H1 (cell line): ENCODE results near the gene PRTG. TPM values are rescaled to one million over a fixed set of nuclear protein-coding genes. Genes with fewer than 3 reads are reported as not detected.

Source experiments
- CTCF ChIA-PET: fragments of 300-600 bp; sonication (Branson Sonifier 250); formaldehyde crosslinking; loops from one replicate; lab custom pipeline; 2021; ENCODE audit not compliant: partially characterized antibody; lab: Charles Lee
- POLR2A ChIA-PET: fragments of 300-600 bp; sonication (Branson Sonifier 250); formaldehyde crosslinking; loops from one replicate; lab custom pipeline; 2021; ENCODE audit warnings: inconsistent platforms; ENCODE audit not compliant: partially characterized antibody; lab: Charles Lee
- DNase-seq, 2 experiments: peaks; one replicate each; pipeline versions ENCODE4 v3.0.0 to v3.0.0-alpha.2; 2010 to 2022; ENCODE audit warnings: low spot score in 2 of 2, low read depth in 1 of 2, mixed read lengths in 1 of 2
- FAIRE-seq: peaks from 2 replicates; lab custom pipeline; 2011; peaks lifted over from hg19 to GRCh38; lab: Jason Lieb, UNC
- H2AFZ ChIP-seq: 2 replicates; pipeline ENCODE4 v1.8.1; 2012; ENCODE audit warnings: low read length, inconsistent platforms
- H2AK5ac ChIP-seq: 2 replicates; pipeline ENCODE4 v1.6.1; 2013; ENCODE audit warnings: low read depth, low read length
- H2BK120ac ChIP-seq: replicated peaks from 2 replicates; pipeline ENCODE3; 2013; ENCODE audit warnings: low read depth, low read length, inconsistent platforms
- H2BK12ac ChIP-seq: 2 replicates; pipeline ENCODE4 v1.6.1; 2013; ENCODE audit warnings: low read depth, low read length
- H2BK15ac ChIP-seq: 2 replicates; pipeline ENCODE4 v1.6.1; 2013; ENCODE audit warnings: low read length
- H2BK20ac ChIP-seq: 2 replicates; pipeline ENCODE4 v1.6.1; 2013; ENCODE audit warnings: low read length
- H2BK5ac ChIP-seq: 2 replicates; pipeline ENCODE4 v1.6.1; 2013; ENCODE audit warnings: low read depth, low read length
- H3K14ac ChIP-seq: 2 replicates; pipeline ENCODE4 v1.6.1; 2013; ENCODE audit warnings: inconsistent platforms; ENCODE audit not compliant: insufficient read length
- H3K18ac ChIP-seq: 2 replicates; pipeline ENCODE4 v1.6.1; 2013; ENCODE audit warnings: low read length; ENCODE audit errors: extremely low read depth
- H3K23ac ChIP-seq: 2 replicates; pipeline ENCODE4 v1.6.1; 2013; ENCODE audit warnings: inconsistent platforms; ENCODE audit not compliant: insufficient read length
- H3K23me2 ChIP-seq: 2 replicates; pipeline ENCODE4 v1.6.1; 2013; ENCODE audit warnings: low read depth, low read length
- H3K27ac ChIP-seq: 2 replicates; pipeline ENCODE4 v1.6.1; 2011; ENCODE audit warnings: low read depth, low read length, inconsistent platforms
- H3K27me3 ChIP-seq, 4 experiments: replicated peaks in 1 of 4; 1 replicate in 1 of 4; 2 replicates in 3 of 4; pipeline versions ENCODE4 v1.6.1 to v1.8.1; 2011 to 2013; ENCODE audit warnings: low read length in 3 of 4, mild to moderate bottlenecking in 3 of 4, inconsistent platforms in 2 of 4, mixed read lengths in 2 of 4, moderate library complexity in 1 of 4; ENCODE audit not compliant: control insufficient read depth in 3 of 4, insufficient read depth in 3 of 4; ENCODE audit errors: extremely low read depth in 1 of 4
- H3K36me3 ChIP-seq, 4 experiments: 2 replicates each; pipeline versions ENCODE4 v1.6.1 to v1.8.1; 2011 to 2013; ENCODE audit warnings: mild to moderate bottlenecking in 4 of 4, low read length in 3 of 4, moderate library complexity in 2 of 4, control low read depth in 1 of 4, inconsistent platforms in 1 of 4; ENCODE audit not compliant: insufficient read depth in 4 of 4, control insufficient read depth in 2 of 4
- H3K4ac ChIP-seq: replicated peaks from 2 replicates; pipeline ENCODE3; 2013; ENCODE audit warnings: low read length, low read depth, mixed read lengths, inconsistent platforms; ENCODE audit not compliant: insufficient read length
- H3K4me1 ChIP-seq, 4 experiments: replicated peaks in 1 of 4; 1 replicate in 1 of 4; 2 replicates in 3 of 4; pipeline versions ENCODE4 v1.6.1 to v1.8.1; 2011 to 2013; ENCODE audit warnings: low read length in 3 of 4, inconsistent platforms in 2 of 4, mixed read lengths in 1 of 4; ENCODE audit not compliant: insufficient read depth in 4 of 4, control insufficient read depth in 3 of 4
- H3K4me2 ChIP-seq, 2 experiments: 2 replicates each; pipeline versions ENCODE4 v1.6.1 to v1.8.1; 2011 to 2013; ENCODE audit warnings: low read depth in 2 of 2, low read length in 2 of 2, control low read depth in 1 of 2, inconsistent platforms in 1 of 2, mild to moderate bottlenecking in 1 of 2; ENCODE audit not compliant: insufficient read depth in 1 of 2
- H3K4me3 ChIP-seq, 4 experiments: fragments of 200-600, 300-600 bp in 1 of 4; sonication (generic), shearing (Covaris generic), sonication (Bioruptor Twin) in 1 of 4; 2 replicates each; pipeline versions ENCODE4 v1.5.1 to v1.8.1; 2011 to 2016; ENCODE audit warnings: low read length in 4 of 4, low read depth in 3 of 4, control low read depth in 2 of 4, inconsistent platforms in 2 of 4, mild to moderate bottlenecking in 2 of 4, mixed read lengths in 1 of 4, moderate library complexity in 1 of 4; ENCODE audit not compliant: insufficient read depth in 2 of 4; ENCODE audit errors: extremely low read depth in 1 of 4
- H3K56ac ChIP-seq: replicated peaks from 2 replicates; pipeline ENCODE3; 2013; ENCODE audit warnings: low read depth, mild to moderate bottlenecking, mixed read lengths, low read length, inconsistent platforms; ENCODE audit not compliant: insufficient read length
- H3K79me1 ChIP-seq: 2 replicates; pipeline ENCODE4 v1.6.1; 2013; ENCODE audit warnings: low read depth, low read length, control low read depth
- H3K79me2 ChIP-seq, 2 experiments: 2 replicates each; pipeline versions ENCODE4 v1.6.1 to v1.8.1; 2012 to 2013; ENCODE audit warnings: low read length in 2 of 2, mild to moderate bottlenecking in 2 of 2, inconsistent platforms in 1 of 2; ENCODE audit not compliant: insufficient read depth in 2 of 2, control insufficient read depth in 1 of 2
- H3K9ac ChIP-seq, 4 experiments: replicated peaks in 1 of 4; 1 replicate in 1 of 4; 2 replicates in 3 of 4; pipeline versions ENCODE4 v1.6.1 to v1.8.1; 2011 to 2013; ENCODE audit warnings: low read depth in 3 of 4, low read length in 3 of 4, control low read depth in 2 of 4, mild to moderate bottlenecking in 2 of 4, moderate library complexity in 2 of 4, inconsistent platforms in 1 of 4; ENCODE audit errors: extremely low read depth in 1 of 4
- H3K9me3 ChIP-seq, 2 experiments: 2 replicates each; pipeline versions ENCODE4 v1.6.1 to v1.8.1; 2012 to 2013; ENCODE audit warnings: mild to moderate bottlenecking in 2 of 2, moderate library complexity in 2 of 2, control low read depth in 1 of 2, inconsistent platforms in 1 of 2, low read depth in 1 of 2, low read length in 1 of 2, mixed read lengths in 1 of 2; ENCODE audit not compliant: insufficient read depth in 2 of 2
- H4K20me1 ChIP-seq, 2 experiments: replicated peaks in 1 of 2; 2 replicates each; pipeline versions ENCODE3 to v1.8.1; 2011 to 2013; ENCODE audit warnings: inconsistent platforms in 2 of 2, low read length in 2 of 2, mild to moderate bottlenecking in 1 of 2; ENCODE audit not compliant: insufficient read depth in 2 of 2, control insufficient read depth in 1 of 2
- H4K5ac ChIP-seq: 2 replicates; pipeline ENCODE4 v1.6.1; 2013; ENCODE audit warnings: low read length, low read depth, mixed read lengths, inconsistent platforms; ENCODE audit not compliant: insufficient read length
- H4K8ac ChIP-seq: 2 replicates; pipeline ENCODE4 v1.8.0; 2013; ENCODE audit warnings: mild to moderate bottlenecking, moderate library complexity, low read length, inconsistent platforms; ENCODE audit not compliant: insufficient read depth; ENCODE audit errors: extremely low read depth
- H4K91ac ChIP-seq: replicated peaks from 2 replicates; pipeline ENCODE3; 2013; ENCODE audit warnings: low read length, mixed read lengths, inconsistent platforms; ENCODE audit not compliant: insufficient read length
- BACH1 ChIP-seq: IDR thresholded peaks from 2 replicates; pipeline ENCODE4 v1.6.1; 2012; ENCODE audit warnings: low read length, improper control_type of control experiment
- RAD21 ChIP-seq, 2 experiments: IDR thresholded peaks in 1 of 2; conservative IDR thresholded peaks in 1 of 2; 2 replicates each; pipeline ENCODE4 v1.6.1; 2011; ENCODE audit warnings: low read depth in 2 of 2, low read length in 2 of 2, improper control_type of control experiment in 1 of 2, inconsistent platforms in 1 of 2, mild to moderate bottlenecking in 1 of 2, moderate library complexity in 1 of 2
- RBBP5 ChIP-seq: IDR thresholded peaks from 2 replicates; pipeline ENCODE4 v1.7.1; 2012; ENCODE audit warnings: low read depth, mild to moderate bottlenecking, inconsistent platforms, low read length, moderate library complexity, borderline replicate concordance
- WGBS, 2 experiments: shearing (Covaris generic) in 1 of 2; methylation state at CpG; one replicate each; pipeline versions ENCODE4 v1.1.6 to v1.1.7; 2013 to 2015; ENCODE audit warnings: low lambda C conversion rate in 2 of 2, mixed read lengths in 2 of 2, inconsistent platforms in 1 of 2, low coverage in 1 of 2, missing lambda C conversion rate in 1 of 2; ENCODE audit not compliant: insufficient replicate concordance in 2 of 2, insufficient coverage in 1 of 2, insufficient read length in 1 of 2; ENCODE audit errors: extremely low coverage in 1 of 2, missing lambda C conversion rate in 1 of 2; 5-methylcytosine and 5-hydroxymethylcytosine counted together
- polyA plus RNA-seq, 7 experiments: library from polyadenylated mRNA; depleted of rRNA in 3 of 7; stranded (reverse) in 5 of 7; unstranded in 2 of 7; fragments of >200 nt in 5 of 7; fragments of 200-250 nt in 2 of 7; gene quantifications; 1 replicate in 5 of 7; 2 replicates in 1 of 7; 4 replicates in 1 of 7; pipeline versions ENCODE4 v1.2.1 to v1.2.3, GENCODE V29; 2011 to 2013; ENCODE audit warnings: missing spikeins in 2 of 7, mixed read lengths in 2 of 7
- total RNA-seq: library from RNA; stranded (reverse); fragmentation: NEBNext Ultra II Directional; extraction: Animal tissue kit (Norgen Biotek cat#: 25700); gene quantifications from 2 replicates; pipeline ENCODE4 v1.2.1, GENCODE V29; 2021
- TF ChIP-seq, protein P1 (sequence below), 3 experiments: IDR thresholded peaks; 1 replicate in 2 of 3; 2 replicates in 1 of 3; pipeline versions ENCODE4 v1.5.1 to v1.6.1; 2011; ENCODE audit warnings: low read length in 3 of 3, mild to moderate bottlenecking in 3 of 3, inconsistent platforms in 2 of 3, low read depth in 1 of 3, moderate library complexity in 1 of 3; ENCODE audit not compliant: insufficient read depth in 1 of 3; ENCODE audit errors: control extremely low read depth in 1 of 3

The PRTG gene
- total and polyA plus RNA-seq, 2 of the 8 experiments (the other 6 are each of a cell fraction or from before 2014, with no cell fraction given): 3.1 to 3.2 TPM

DNA sequence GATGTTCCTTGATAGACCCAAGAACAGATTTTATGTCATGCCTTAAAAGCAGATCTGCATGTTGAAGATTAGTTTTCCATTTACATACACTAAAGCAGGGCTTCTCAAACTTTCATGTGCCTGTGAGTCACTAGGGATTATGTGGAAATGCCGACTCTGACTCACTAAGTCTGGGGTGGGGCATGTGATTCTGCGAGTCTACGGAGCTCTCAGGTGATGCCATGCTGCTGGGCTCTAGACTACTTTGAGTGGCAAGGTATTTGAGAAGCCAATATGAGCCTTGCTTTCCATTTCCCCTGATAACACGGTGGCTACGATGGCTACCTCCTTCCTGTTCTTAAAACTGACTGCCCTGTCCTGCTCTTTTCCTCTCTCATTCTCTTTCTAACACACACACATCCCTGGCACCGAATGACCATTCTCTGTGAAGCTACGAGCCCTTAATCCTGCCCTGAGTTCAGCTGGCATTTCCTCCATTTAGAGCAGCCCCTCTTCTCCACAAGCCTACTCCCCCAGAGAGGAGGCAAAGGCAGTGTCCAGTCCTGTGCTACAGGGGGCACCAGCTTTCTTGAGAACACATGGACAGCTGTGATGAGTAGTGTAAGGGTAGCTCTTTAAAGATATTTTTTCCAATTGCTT, 115.1 kb downstream of the PRTG start:
- FAIRE-seq (no peak), DNase-seq (no peak)
- Histone ChIP-seq H2BK15ac (no peak overlapping the region), H3K56ac (no peak overlapping the region), H3K18ac (no peak overlapping the region), H3K23me2 (no peaks in the 10 kb centered on the region), H4K8ac (no peak overlapping the region; the same call in 1 of the 2 replicates), H3K4me3 (no peak overlapping the region), H2BK120ac (no peak overlapping the region), H3K27ac (no peak overlapping the region), H3K79me1 (no peaks in the 10 kb centered on the region), H3K36me3 (no peaks in the 10 kb centered on the region), H3K79me2 (no peaks in the 10 kb centered on the region), H3K14ac (no peak overlapping the region), H4K91ac (no peak overlapping the region), H4K5ac (no peak overlapping the region), H2BK20ac (no peak overlapping the region), H3K9ac (no peak overlapping the region), H2BK5ac (no peak overlapping the region), H3K4me2 (no peak overlapping the region), H3K27me3 (no peaks in the 10 kb centered on the region), H3K23ac (no peak overlapping the region), H3K4ac (no peak overlapping the region), H2AK5ac (no peak overlapping the region), H3K9me3 (no peaks in the 10 kb centered on the region), H2BK12ac (no peak overlapping the region), H2AFZ (no peak overlapping the region), H4K20me1 (no peaks in the 10 kb centered on the region), H3K4me1 (no peaks in the 10 kb centered on the region)
- POLR2A ChIA-PET: no interaction called here
- WGBS, 2 experiments: 91% methylated on average over 7 of the region's 7 CpGs; no CpG with 5 or more reads in 1 of the 2 experiments
- CTCF ChIA-PET: interaction anchor here (0.7 to 2.3 kb wide), 16 partner anchors 14 to 407 kb away, joined by 3 to 8 read pairs (median 4); no protein-coding TSS in a partner anchor
- TF ChIP-seq RAD21 (IDR thresholded peaks at IDR 0.05 in 1 of 2, conservative IDR thresholded peaks at IDR 0.05 in 1 of 2; ENCODE audit: low read depth in 2 of 2, low read length in 2 of 2) (peak; percentile 9 to 27; a peak in 2 of 4 replicates), RBBP5 (no peak), BACH1 (no peak)
- TF ChIP-seq, protein P1, sequence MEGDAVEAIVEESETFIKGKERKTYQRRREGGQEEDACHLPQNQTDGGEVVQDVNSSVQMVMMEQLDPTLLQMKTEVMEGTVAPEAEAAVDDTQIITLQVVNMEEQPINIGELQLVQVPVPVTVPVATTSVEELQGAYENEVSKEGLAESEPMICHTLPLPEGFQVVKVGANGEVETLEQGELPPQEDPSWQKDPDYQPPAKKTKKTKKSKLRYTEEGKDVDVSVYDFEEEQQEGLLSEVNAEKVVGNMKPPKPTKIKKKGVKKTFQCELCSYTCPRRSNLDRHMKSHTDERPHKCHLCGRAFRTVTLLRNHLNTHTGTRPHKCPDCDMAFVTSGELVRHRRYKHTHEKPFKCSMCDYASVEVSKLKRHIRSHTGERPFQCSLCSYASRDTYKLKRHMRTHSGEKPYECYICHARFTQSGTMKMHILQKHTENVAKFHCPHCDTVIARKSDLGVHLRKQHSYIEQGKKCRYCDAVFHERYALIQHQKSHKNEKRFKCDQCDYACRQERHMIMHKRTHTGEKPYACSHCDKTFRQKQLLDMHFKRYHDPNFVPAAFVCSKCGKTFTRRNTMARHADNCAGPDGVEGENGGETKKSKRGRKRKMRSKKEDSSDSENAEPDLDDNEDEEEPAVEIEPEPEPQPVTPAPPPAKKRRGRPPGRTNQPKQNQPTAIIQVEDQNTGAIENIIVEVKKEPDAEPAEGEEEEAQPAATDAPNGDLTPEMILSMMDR (IDR thresholded peaks at IDR 0.05; ENCODE audit: control extremely low read depth in 1 of 3, insufficient read depth in 1 of 3, low read depth in 1 of 3, low read length in 3 of 3): peak in 2 of 3 experiments; percentile 23 to 37; a peak in 3 of 4 replicates
